ENCODE measurements around the gene UBE2O.

Gene UBE2O

GRCh38 chr17:76479515-76480060, 26.6 kb upstream of the UBE2O start:
- H2AFZ ChIP-seq (ENCODE audit: low read depth, low read length): no peak overlapping the region
- H3K9ac ChIP-seq (ENCODE audit: low read depth, low read length): no peak overlapping the region
- no peak overlapping the region for H3K4me2 ChIP-seq (ENCODE audit: insufficient read depth, low read length)
- no peaks in the 10 kb centered on the region for H3K27me3 ChIP-seq (ENCODE audit: insufficient read depth, low read length, poor library complexity)
- no peak for DNase-seq
- no peaks in the 10 kb centered on the region for H3K36me3 ChIP-seq (ENCODE audit: insufficient read depth, low read length)
- H3K9me3 ChIP-seq (ENCODE audit: insufficient read depth, low read length, severe bottlenecking): no peaks in the 10 kb centered on the region
- no peak for ATAC-seq (ENCODE audit: insufficient read depth, low read depth)
- no peak overlapping the region for H3K4me3 ChIP-seq (ENCODE audit: low read depth in 1 of 2, low read length in 2 of 2)
- no peak overlapping the region for H3K27ac ChIP-seq (ENCODE audit: low read length)
- no peaks in the 10 kb centered on the region for H4K20me1 ChIP-seq (ENCODE audit: insufficient read depth, low read length)
- H3K4me1 ChIP-seq (ENCODE audit: insufficient read depth, low read length): no peaks in the 10 kb centered on the region
- TF ChIP-seq CTCF (IDR thresholded peaks at IDR 0.05; ENCODE audit: borderline replicate concordance, extremely low read depth, low read length, poor library complexity, severe bottlenecking) (no peak), EZH2 (IDR thresholded peaks at IDR 0.05; ENCODE audit: borderline replicate concordance, low read depth, low read length, severe bottlenecking) (no peak)
- no peaks in the 10 kb centered on the region for H3K79me2 ChIP-seq (ENCODE audit: insufficient read depth, low read length)

DNA sequence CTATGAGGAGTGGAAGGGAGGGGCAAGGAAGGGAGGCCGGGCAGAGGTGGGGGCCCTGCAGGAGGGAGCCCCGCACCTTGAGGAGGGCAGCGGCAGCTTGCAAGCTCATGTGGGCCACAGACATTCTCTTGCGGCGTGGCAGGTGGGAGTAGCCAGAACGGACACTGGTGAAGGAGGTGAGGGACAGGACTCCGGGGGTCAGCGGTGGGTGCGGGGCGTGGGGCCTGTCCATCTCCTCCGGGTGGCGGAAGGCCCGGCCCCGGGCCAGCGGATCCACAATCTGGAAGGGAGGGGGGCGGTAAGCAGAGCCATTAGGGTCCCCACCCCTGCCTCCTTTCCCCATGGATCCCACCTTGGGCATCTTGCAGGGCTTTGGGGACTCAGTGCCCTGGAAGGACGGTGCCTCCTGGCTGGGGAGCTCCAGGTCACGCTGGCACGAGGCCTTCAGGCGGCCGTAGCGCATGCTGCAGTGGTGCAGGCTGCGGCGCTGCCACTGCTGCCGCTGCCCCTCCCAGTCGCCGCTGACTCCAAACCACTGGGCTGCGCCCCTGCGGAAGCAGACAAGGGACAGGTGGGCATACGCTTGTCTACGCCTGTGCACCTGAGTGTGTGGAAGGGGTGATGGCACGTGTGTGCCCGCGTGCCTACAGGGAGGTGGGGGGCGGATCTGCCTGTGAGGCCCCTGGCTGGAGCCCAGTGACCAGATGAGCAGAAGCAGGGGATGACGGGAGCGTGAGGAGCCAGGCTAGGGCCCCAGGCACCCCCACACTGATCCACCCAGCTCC, 26.0 kb upstream of the UBE2O start:
- Histone ChIP-seq H3K79me2 (ENCODE audit: insufficient read depth, low read length) (no peaks in the 10 kb centered on the region), H3K27ac (ENCODE audit: low read length) (no peak overlapping the region), H3K9ac (ENCODE audit: low read depth, low read length) (no peak overlapping the region), H3K4me3 (ENCODE audit: low read depth in 1 of 2, low read length in 2 of 2) (no peak overlapping the region), H3K4me1 (ENCODE audit: insufficient read depth, low read length) (no peaks in the 10 kb centered on the region), H2AFZ (ENCODE audit: low read depth, low read length) (no peak overlapping the region), H4K20me1 (ENCODE audit: insufficient read depth, low read length) (no peaks in the 10 kb centered on the region), H3K27me3 (ENCODE audit: insufficient read depth, low read length, poor library complexity) (no peaks in the 10 kb centered on the region), H3K9me3 (ENCODE audit: insufficient read depth, low read length, severe bottlenecking) (no peaks in the 10 kb centered on the region), H3K36me3 (ENCODE audit: insufficient read depth, low read length) (no peaks in the 10 kb centered on the region), H3K4me2 (ENCODE audit: insufficient read depth, low read length) (no peak overlapping the region)
- no peak for ATAC-seq (ENCODE audit: insufficient read depth, low read depth)
- no peak for TF ChIP-seq CTCF (IDR thresholded peaks at IDR 0.05; ENCODE audit: borderline replicate concordance, extremely low read depth, low read length, poor library complexity, severe bottlenecking)
- no peak for TF ChIP-seq EZH2 (IDR thresholded peaks at IDR 0.05; ENCODE audit: borderline replicate concordance, low read depth, low read length, severe bottlenecking)
- no peak for DNase-seq

DNA sequence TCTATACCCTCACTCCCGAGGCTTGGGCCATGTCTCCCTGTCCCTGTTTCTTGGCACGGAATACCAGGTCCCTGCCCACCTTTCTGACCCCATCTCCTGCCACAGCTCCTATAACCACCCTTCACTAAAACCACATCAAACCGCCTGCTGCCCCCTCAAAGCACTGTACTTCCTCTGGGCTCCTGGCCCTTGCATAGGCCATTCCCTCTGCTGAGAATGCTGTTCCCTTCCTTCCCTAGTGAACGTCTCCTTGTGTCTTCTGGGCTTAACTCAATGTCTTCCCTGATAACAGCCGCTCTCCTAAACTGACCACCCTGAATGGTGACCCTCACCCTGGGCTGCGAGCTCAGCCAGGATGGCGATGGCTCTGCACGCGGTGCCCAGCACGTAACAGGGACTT, 25.1 kb upstream of the UBE2O start:
- no peaks in the 10 kb centered on the region for H3K79me2 ChIP-seq (ENCODE audit: insufficient read depth, low read length)
- no peaks in the 10 kb centered on the region for H4K20me1 ChIP-seq (ENCODE audit: insufficient read depth, low read length)
- no peak overlapping the region for H3K4me2 ChIP-seq (ENCODE audit: insufficient read depth, low read length)
- DNase-seq: no peak
- H2AFZ ChIP-seq (ENCODE audit: low read depth, low read length): no peak overlapping the region
- H3K27me3 ChIP-seq (ENCODE audit: insufficient read depth, low read length, poor library complexity): no peaks in the 10 kb centered on the region
- no peak for TF ChIP-seq EZH2 (IDR thresholded peaks at IDR 0.05; ENCODE audit: borderline replicate concordance, low read depth, low read length, severe bottlenecking)
- TF ChIP-seq CTCF (IDR thresholded peaks at IDR 0.05; ENCODE audit: borderline replicate concordance, extremely low read depth, low read length, poor library complexity, severe bottlenecking): no peak
- H3K36me3 ChIP-seq (ENCODE audit: insufficient read depth, low read length): no peaks in the 10 kb centered on the region
- H3K27ac ChIP-seq (ENCODE audit: low read length): no peak overlapping the region
- H3K9ac ChIP-seq (ENCODE audit: low read depth, low read length): no peak overlapping the region
- no peaks in the 10 kb centered on the region for H3K4me1 ChIP-seq (ENCODE audit: insufficient read depth, low read length)
- no peak for ATAC-seq (ENCODE audit: insufficient read depth, low read depth)
- no peak overlapping the region for H3K4me3 ChIP-seq (ENCODE audit: low read depth in 1 of 2, low read length in 2 of 2)
- H3K9me3 ChIP-seq (ENCODE audit: insufficient read depth, low read length, severe bottlenecking): no peaks in the 10 kb centered on the region
